HCEC 1CT (cell line): ENCODE data around the gene CCNK.

ENCODE experiments used
- DNase-seq: peaks from one replicate; pipeline ENCODE4 v3.0.0-alpha.2; 2017

Gene CCNK

DNA sequence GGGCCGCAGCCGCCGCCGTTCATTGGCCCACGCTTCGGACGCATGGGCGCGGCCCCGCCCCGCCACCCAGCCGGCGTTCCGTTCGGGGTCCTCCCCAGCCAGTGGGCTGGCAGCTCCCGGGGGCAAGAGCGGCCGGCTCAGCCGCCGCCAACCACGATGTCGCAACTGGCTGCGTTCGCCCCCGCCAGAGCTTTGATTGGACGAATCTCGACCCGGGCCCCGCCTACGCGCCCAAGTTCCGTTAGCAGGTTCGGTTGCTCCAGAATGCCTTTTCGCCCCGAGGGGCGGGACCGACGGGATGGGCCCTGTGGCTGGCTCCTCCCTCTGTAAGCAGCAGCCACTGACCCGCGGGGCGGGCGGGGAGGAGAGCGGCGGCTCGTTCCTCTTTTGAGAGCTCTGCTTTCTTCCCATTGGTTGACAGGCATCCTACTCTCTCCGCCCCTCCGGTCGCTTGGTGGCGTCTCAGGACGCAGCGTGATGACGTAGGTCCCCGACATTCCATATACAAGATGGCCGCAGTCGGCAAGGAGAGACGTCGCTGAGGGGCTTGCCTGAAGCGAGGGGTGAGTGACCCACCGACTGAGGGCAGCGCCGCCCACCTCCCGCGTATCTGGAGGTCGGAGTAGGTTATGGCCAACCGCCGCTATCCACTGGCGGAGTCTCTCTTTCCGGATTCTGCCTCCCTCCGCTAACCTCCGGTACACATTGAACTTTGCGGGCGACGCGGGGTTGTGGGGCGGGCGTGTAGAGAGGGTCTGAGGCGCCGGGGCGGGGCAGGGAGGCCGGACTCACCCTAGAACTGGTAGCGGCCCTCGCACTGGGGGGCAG, at the start of gene CCNK:
Gene CCNK, plus strand, starts transcription at position 493 of the 828 bp plus-strand sequence. CDS start 11,269 bp downstream, outside the sequence.
- peak; percentile 100 for DNase-seq

DNA sequence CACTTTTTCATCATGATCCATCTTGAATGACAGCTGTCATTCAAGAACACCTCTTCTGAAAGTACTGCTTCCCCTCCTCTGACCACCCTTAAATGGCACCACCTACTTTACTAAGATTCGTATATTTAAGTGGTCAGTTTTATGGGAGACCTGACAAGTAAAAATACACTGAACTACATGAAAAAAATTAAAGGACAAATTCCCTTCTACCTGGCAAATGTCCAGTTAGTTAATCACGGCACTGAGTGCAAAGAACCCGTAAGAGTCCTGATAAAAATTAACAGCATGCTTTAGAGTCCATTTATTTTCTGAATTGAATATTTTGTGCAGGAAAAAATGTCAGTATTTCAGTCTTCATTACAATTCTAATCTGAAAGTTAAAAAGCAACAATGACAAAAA, 49.2 kb upstream of the CCNK start:
- no peak for DNase-seq

DNA sequence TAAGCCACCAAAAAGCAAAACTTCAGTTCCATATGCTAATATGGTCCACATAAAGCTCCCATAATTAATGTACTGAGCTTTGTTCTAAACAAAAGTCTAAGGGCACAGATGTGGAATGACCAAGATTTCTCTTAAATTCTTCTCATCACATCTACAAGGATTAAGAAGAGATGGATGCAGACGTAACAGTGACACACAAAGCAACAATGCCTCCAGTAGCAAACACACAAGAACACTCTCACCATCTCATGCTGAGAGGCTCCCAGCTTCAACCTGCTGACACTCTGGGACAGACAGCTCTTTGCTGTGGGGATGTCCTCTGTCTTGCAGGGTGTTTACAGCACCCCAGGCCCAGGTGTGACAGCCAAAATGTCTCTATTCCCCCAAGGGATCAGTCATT, 48.7 kb upstream of the CCNK start:
- DNase-seq, result no peak

DNA sequence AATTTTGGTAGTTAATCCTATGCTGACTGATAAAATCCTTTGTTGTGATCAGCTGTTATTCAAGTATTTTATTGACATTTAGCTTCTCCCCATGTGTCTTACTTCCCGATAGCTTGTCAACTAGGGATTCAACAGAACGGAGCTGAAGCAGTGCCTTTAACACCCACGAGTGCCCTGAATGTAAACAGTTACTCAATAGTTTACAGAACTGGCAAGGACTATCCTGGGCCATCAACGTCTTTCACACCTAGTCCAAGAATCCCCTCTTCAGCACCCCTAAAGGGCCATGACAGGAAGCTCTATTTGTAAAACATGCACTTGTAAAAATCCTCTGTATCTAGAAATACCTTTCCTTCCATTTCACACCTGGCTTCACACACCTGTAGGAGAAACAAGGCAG, 45.9 kb upstream of the CCNK start:
- DNase-seq, result no peak

DNA sequence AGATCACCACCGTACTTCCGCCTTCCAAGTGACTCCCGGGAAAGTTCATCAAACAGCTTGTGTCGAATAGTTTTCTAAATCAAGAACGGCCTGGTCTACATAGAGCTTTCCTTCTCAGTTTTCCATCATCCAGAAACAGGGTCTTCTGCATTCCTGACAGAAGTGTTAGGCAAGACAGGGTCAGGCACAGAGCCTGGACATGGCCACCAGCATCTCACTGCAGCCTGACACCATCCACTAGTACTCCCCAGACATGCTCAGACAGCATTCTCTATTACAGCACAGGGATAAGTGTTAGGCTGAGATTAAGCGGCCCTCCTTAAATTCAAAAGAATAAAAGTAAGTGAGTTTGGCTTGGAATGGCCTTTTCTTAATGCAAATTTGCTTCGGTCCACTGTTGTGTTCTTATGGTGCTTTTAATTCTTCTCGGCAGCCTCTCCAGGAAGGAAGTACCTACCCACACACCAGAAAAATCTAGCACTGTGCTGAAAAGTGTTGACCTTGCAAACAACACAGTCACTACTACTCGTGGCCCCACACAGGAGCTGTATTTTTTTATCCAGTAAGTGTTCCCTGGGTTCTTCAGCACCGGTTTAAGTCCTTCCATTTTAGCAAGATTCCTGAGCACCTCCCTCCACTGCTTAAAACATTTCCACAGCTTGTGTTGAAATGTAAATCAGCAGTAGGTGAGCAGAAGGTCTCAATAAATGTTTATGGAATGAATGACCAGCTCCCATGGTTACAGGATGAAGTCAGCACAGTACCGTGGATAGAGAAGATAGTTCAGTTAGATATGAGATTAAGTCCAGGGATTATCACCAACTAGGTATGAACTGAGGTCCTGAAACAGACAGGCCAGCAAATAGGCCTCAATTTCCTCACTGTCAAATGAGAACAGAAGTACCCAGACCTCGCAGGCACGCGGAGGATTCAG, 44.7 kb upstream of the CCNK start:
- DNase-seq, result no peak

DNA sequence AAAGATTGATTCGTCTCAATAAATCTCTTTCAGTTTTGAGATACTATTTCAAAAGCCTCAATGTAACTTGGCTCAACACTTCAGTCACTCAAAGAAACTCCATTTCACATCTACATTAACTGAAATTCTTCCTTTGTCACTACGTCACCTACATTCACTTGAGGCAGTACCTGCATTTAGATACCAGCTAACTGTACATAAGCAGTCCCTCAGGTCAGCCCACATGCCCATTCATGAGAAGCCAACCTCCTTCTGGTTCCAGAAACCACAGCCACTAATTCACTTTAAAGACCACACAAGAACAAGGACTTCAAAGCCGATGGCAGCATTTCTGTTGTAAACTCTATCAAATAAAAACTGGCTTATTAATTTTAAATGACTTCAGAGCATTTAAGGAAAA, 43.5 kb upstream of the CCNK start:
- DNase-seq, result no peak

DNA sequence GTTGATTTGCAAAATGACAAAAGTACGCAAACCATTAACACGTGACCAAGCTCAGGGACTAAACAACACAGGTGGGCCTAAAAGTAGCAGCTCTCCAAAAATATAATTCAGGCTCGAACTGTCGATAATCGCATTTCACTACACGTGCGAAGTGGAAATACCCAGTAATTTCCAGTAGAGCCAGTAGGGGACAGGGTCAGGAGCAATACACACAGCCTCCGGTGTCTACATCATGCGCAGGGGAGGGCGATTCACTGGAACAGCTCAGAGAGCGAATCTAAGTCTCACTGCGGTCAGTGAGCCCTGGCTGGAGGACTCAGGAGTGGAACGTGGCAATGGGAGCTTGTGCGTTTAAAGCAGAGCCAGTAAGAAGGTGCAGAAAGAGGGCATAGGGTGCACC, 40.9 kb upstream of the CCNK start:
- DNase-seq, result no peak

DNA sequence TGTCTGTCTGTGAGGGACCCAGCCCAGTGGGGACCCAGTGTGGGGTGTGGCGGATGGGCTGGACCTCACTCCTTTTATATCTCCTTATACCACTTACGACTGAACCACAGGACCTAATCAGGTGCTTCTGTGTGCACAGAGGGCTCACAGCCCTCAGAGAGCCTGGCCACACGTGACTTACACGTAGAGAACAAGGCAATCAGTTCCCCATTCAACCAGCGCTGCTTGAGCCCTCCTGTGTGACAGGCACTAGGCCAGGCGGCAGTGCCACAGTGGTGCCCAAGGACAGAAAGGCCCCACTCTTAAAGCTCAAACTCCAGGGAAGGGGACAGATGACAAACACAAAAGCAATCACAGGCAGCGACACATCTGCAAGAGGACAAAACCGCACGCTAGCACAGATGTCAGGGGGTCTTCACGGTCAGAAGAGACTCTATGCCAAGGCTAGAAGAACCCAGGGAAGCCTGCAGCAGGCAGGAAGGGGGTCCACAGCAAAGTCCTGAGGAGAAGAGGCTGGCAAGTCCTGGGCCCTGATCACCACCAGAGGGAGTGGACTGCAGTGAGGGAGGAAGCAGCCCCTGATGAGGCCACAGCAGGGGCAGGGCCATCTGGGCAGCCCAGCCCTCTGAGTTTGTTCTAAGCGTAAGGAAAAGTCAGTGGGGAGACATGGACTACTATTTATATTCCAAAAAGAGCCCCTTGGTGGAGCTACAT, 39.9 kb upstream of the CCNK start:
- peak; percentile 7 for DNase-seq

DNA sequence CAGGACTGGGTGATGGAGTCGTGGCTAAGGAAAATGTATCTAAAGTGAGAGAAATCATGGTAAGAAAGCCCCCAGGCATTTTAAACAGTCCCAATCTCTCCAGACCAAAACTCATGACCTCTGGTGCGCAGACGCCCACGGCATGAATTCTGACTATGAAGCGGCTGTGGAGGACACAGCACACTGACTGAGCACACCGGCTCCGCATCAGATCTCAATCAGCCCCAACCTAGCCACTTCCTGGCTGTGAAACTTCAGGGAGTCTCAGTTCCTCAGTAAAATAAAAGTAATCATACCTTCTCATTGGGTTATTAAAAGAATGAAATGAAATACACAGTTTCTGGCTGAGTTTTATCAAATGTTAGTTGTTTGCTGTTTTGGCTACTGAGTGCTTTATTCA, 39.3 kb upstream of the CCNK start:
- no peak for DNase-seq

DNA sequence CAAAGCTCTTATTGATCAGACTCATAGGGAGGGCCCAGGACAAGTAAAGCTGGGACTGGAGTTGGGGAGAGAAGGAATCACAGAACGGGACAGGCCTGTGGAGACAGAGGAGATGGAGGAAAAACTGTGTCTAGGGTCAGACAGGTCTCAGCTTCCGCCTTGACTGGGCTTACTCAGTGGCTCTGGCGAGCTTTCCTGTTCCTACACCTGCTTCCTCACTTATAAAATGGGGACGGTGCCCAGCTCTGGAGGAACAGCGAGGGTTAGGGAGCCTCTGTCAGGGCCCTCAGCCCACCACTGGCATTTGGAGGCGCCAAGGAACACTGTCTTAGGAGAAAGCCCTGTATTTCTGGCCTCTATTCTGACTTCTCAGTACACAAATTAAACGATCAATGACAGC, 35.3 kb upstream of the CCNK start:
- no peak for DNase-seq

DNA sequence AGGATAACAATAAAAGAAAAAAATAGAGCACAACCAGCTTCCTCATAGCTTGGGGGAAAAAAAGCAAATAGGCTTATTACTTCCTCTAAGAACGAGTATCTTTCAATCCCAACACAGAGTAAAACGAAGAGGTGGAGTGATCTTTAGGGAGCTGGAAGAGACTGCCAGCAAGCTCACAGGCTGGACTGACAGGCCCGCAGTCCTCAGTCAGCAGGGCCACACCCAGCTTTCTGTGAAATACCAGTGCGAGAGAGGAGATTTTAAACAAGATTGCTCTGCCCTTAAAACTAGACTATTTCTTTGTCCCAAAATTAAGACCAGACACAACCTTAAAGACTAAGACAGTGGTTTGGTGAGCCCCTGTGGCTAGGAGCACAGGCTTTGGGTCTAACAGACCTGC, 33.5 kb upstream of the CCNK start:
- no peak for DNase-seq

DNA sequence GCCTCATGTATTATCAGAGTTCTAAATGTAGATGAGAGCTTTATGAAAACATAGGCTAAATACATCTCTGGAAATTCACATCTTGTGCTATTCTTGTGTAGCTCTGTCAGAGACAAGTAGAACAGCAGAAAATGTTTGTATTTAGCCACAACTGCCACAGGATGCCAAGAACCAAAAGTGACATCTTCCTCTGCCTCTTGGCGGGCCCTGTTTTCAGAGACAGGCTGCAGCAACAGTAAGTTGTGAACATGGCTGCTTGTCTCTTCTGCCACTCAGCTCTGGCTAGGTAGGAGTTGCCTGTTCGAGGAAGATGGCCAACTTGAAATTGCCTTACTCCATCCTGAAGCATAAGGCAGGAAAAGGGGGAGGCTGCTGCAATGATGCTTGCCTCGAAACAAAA, 30.9 kb upstream of the CCNK start:
- no peak for DNase-seq

DNA sequence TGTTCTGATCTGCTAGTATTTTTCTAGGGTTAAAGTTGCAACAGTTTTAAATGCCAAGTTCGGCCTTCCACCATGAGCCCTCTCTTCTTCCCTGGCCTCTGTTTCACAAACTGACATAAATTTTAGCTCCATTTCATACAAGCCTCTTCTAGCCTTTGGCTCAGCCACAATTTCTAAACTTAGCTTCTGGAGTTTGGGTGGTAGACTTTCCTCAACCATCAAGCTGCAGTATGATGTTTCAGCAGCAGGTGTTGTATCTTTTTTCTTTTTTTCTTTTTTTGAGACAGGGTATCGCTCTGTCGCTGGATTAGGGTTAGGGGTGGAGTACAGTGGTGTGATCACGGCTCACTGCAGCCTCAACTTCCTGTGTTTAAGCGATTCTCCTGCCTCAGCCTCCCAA, 30.0 kb upstream of the CCNK start:
- DNase-seq, result no peak

DNA sequence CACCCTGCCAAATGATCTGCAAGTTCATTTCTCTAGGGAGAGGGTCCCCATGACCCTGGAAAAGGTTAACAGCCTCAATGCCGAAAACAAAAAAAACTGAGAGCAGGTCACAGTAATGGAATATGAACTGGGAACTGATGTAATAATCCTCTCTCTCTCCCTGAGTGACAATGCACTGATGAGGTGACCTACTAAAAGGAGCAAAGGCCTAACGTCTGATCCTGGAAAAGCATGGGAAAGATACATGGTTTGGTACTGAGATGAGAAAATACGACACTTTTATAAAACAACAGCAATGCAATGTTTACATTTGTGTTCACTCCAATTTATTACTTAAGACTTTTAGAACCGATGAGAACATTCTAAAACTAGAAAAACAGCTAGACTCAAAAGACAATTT, 28.2 kb upstream of the CCNK start:
- no peak for DNase-seq

DNA sequence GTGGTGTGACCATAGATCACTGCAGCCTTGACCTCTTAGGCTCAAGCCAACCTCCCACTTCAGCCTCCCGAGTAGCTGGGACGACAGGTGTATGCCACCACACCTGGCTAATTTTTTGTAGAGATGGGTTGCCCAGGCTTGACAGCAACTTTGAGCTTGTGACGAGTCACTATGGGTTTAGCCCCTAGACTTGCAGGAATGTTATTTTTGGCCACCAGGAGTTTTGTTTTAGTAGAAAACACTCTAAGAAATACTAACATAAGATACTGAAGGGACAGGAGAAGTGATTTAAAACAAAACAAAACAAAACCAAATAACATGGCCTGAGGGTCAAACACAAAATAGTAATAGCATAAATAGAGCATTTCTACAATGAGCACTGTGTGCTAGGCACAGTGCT, 27.0 kb upstream of the CCNK start:
- no peak for DNase-seq

DNA sequence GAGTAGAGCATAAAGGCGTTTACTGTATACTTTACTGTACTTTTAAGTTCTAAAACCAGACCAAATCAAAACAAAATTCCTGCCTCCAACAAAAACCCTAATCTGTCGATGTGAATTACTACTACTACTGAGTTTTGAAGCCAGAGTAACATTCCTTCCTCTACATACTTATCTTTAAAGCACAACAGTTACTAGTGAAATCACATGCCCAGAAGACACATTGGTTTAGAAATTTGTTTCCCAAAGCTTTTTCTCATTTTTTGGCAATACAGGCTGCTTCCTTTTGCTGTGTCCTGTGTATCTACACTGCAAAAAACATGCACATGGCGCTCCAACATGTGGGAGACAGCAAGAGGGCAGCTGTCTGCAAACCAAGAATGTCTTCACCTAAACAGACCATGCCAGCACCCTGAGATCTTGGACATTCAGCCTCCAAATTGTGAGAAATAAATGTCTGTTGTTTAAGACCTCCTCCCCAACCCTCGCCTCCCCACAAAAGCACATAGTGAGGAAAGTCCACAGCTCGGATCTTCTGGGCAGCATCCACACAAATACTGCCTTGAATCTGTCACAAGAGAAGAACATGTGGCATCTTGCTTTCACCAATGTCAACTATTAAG, 21.6 kb upstream of the CCNK start:
- no peak for DNase-seq

DNA sequence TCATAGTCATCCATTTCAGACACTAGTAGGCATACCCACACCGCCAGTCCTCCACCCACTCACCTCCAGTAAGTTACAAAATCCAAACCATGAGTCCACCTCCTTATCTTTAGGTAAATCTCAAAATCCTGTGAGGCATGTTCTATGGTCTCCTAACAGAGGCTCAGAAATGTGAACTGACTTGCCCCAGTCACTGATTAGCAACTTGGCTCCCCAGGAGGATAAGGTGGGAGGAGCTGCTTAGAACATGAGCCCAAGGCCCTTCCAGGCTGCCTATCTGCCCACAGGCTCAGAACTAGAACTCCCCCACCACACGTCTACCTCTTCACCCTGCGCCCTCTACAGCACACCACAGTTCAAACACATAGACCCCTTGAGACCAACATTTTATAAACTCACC, 20.4 kb upstream of the CCNK start:
- DNase-seq, result no peak

DNA sequence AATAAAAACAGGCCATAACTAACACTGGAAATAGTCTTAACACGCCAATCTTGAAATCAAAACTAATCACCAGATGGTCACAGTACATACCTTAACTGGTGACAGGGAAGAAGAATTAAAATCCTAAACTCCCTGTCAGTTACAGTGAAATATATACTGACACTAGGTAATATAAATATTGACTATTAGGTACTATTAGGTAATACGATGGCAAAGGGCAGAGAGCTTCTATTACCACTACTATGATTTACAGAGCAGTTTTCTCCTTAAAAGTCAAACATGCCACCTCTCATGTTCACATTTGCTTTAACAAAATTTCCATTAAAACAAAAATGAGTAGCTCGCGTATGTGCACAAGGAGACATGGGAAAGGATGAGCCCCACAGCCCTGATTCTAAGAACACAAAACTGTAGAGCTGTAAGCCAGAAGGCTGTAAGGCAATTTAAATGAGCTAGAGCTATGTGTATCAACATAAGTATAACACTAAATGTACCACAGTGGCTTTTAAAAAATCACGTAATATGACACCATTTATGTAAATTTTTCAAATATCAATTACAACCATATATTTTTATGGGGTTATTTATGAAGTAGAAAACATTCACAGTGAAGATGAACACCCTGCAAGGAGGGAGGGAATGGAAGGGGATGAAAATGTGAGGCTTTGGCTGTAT, 19.7 kb upstream of the CCNK start:
- DNase-seq, result no peak

DNA sequence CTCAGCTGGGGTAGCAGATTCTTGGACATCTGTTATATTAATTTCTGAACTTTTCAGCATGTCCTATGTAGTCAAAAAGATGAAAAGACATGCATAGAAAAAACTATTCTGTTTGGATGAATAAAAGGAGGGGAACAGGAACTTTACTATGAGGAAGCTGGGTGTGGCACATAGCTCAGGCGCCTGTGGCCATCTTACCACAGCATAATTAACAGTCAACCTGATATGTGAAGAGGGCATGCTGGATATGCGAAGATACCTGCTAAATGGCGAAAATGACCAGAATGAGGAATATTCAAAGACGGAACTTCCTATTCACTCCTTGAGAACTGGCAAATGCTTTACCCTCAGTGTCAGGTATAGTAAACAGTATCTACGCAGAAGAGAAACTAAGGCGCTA, 19.0 kb upstream of the CCNK start:
- DNase-seq, result no peak

DNA sequence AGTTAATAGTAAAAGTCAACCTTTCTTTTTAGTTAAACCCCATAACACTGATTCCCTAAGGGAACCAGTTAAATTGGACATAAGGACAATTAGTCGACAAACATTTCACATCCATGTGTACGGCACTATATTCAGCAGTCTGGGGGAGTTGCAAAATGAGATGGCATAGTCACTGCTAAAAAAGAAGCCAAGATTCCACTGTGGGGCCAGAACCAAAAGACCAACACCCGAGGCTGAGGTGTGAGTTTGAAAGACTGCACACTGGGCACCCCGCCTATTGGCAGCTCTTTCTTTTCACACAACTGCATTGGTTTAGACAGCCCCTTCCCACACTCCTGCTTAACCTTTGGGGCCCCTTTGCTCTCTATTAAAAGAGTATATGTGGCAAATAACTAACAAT, 17.2 kb upstream of the CCNK start:
- no peak for DNase-seq

DNA sequence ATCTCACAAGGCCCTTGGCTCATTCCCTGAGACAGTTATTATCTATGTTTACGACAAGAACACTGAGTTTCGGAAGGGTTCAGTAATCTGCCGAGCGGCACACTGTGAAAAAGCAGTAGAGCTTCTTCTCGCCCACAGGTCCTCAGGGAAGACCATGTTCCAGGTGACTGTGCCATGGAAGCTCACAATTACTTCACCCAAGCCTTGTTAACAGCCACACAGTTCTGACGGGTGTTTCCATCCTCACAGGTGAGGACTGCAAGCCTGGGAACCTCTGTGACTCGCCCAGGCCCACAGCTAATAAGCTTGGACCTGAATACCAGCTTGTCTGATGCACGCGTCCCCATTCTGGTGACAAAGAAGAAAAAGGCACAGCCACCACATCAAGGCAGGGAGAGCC, 15.9 kb upstream of the CCNK start:
- DNase-seq, result no peak

DNA sequence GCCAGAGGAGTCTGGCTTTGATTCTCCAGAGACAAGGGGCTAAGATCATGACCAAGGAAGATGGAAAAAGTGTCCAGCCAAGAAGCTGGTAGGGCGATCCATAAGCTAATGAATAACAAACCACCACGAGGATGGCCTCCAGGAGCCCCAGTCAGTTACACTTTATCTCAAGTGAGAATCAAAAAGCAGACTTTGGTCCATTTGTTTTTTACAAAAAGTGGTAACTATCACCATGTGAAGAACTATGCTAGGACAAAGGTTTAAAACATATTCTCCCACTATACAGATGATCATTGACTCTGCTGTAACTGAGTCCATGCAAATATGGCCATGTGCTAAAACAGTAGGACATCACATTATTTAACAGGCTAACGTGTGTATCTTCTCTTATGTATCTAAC, 14.5 kb upstream of the CCNK start:
- DNase-seq, result no peak
